Muscle of back (tissue), 11 donors: ENCODE data around the gene LMOD1. TPM values are rescaled to one million over a fixed set of nuclear protein-coding genes. Genes with fewer than 3 reads are reported as not detected.
"Not testable (repeated sequence)": the region's sequence is repeated elsewhere in the genome, so short reads cannot be mapped to it uniquely, and the experiment has no call there.

Experiments
- DNase-seq, 3 donors: peaks; one replicate each; pipeline versions ENCODE4 v3.0.0 to v3.0.0-alpha.2; 2013
- polyA plus RNA-seq, 10 donors: library from polyadenylated mRNA; unstranded; fragments of 120-200 nt; gene quantifications; one replicate each; pipeline ENCODE4 v1.2.1, GENCODE V29; 2013; ENCODE audit not compliant: insufficient read length in 10 of 10

The LMOD1 gene
- polyA plus RNA-seq, 10 donors: 12.8 to 46.5 (median 32.4) TPM

GRCh38 chr1:201954263-201955008 is 8.1 kb upstream of the LMOD1 start:
- DNase-seq: peak in 1 of 3 donors; percentile 24

DNA sequence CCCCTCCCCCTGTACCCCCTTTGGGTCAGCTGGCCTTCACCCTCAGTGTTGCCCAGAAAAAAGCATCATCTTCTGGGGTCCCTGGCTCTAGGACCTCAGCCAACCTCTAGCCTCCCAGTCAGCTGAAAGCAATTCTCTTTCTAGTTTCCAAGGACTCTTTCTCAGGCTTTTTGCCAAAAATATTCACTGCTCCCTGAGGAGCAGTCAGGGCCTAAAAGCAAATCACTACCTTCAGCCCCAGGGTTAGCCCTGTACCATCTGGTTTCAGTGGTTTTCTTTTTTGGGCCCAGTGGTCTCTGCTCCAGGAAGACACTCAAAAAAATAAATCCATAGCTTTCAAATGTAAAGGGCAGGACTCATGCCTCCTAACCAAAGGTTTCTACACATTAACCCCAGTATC is 3.1 kb upstream of the LMOD1 start:
- DNase-seq: no peak

GRCh38 chr1:201947697-201948008 is 1.3 kb upstream of the LMOD1 start:
- DNase-seq: no peak

DNA sequence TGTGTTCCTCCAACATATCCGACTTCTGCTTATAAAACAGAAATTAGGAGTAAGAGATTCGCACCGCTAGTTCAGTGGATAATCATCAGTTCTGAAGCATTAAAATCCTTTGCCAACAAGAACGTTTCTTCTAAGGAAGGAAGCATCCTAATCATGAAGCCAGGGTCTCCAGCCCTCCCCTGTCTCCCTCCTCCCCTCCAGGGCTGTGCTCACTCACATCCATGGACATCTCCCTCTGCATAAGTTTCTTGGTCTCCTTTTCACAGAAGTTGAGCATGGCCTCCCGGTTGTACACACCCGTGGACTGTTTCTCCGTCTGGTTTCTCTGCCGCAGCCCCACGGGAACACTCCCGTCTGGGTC is 505 bp downstream of the LMOD1 start:
- DNase-seq: no peak

GRCh38 chr1:201945157-201945556 is 1.2 kb downstream of the LMOD1 start:
- DNase-seq: no peak

GRCh38 chr1:201944639-201945038 is 1.7 kb downstream of the LMOD1 start:
- DNase-seq: no peak

- DNase-seq: no peak
These were observed 2.3 kb downstream of the LMOD1 start for GRCh38 chr1:201944002-201944401.

DNA sequence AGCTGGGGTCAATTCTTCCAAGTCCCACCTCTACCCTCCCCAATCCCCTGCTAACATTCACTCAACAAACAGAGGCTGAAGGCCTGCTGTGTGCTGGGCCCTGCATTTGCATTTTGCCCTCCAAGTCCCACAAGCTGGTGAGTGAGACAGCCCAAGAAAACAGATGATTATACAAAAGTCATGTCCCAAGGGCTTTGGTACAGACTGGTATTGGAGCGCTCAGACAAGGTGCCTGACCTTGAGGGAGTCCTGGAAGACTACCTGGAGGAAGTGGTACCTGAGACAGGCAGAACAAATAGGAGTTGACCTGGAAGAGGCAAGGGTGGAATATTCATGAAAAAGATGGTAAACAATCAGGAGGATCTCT is 4.2 kb downstream of the LMOD1 start:
- DNase-seq: no peak

DNA sequence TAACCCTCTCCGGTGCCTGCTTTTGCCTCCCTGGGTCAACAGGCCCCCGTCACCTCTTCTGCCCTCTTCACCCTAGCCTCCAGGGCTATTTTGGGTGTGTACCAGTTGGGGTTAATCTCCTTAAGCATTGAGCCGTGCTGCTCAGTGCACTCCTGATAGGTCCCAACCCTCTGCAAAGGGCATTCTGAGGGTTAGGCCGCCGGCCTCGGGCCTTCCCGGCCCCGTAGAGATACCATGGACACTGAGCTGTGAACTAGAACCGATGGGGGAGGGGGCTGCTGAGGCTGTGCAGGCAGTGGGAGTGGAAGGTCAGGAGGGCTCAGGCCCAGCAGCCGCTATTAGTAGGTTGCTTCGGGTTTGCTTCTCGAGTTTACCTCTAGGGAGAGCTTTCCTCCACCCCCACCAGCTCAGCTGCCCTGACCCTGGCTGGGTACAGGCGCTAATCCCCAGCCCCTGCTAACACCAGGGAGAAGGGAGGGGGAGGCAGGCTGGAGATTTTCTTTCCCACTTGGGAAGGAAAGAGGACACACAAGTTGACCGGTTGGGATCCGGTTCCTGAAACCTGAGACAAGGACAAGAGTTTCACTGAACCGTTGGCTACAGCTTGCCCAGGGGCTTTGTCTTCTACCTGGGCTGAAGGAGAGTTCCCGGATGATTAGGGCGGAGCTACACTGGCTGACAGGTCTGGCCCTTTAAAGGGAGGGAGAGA is 4.8 kb downstream of the LMOD1 start:
- DNase-seq: no peak

- not testable (repeated sequence) for DNase-seq
These were observed 6.0 kb downstream of the LMOD1 start for GRCh38 chr1:201940316-201940715.

DNA sequence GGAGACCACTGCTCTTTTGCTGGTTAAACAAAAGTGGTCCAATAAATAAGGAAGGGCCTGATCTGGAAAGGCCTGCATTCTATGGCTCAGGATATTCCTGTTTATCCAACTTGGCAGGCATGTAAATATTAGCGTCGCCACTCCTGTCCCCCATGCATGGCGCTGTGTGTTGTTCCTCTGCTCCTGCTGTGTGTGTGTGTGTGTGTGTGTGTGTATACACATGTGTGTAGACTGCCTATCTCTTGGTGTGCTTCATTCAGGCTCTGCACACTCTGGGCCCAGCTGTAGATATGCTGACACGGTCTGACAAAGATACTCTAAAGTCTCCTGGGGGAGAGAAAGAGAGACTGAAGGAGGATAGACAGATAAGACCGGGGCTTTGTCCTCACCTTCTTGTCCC is 6.8 kb downstream of the LMOD1 start:
- no peak for DNase-seq

- no peak for DNase-seq
These were observed 7.2 kb downstream of the LMOD1 start for GRCh38 chr1:201939148-201939547.

- no peak for DNase-seq
These were observed 7.8 kb downstream of the LMOD1 start for GRCh38 chr1:201938440-201939035.

DNA sequence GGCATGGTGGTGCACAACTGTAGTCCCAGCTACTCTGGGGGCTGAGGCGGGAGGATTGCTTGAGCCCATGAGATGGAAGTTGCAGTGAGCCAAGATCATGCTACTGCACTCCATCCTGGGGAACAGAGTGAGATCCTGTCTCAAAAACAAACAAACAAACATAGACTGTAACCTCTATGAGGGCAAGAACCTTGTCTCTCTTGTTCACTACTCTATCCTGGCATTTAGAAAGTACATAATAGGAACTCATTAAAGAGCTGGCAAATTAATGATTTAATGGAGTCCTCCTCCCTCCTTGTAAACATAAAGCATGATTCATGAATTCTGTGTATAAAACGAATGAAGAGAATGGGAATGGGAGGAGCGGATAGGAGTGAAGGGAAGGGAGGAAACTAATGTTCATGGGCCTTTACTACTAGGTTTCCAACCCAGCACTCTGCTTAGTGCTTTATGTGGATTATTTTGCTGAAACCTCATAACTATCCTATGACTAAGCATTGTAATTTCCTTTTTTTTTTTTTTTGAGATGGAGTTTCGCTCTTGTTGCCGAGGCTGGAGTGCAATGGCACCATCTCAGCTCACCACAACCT is 8.6 kb downstream of the LMOD1 start:
- DNase-seq: no peak

- DNase-seq: no peak
These were observed 12.4 kb downstream of the LMOD1 start for GRCh38 chr1:201933840-201934430.

DNA sequence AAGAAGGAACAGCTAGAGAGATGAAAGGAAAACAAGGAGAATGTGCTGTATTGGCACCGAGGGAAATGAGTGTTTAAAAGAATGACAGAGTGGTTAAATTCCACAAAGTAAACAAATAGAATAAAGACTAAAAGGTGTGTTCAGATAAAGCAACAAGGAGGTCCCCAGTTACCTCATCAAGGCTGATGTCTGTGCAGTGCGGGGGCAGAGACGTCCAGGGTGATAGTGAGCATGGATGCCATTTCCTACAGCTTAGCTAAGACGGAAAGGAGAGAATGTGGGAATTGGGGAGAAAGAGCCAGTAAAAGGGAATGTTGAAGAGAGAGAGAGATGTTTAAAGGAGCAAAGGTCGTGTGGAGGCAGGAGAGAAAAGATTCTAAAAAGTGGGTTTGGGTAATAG is 15.5 kb downstream of the LMOD1 start:
- no peak for DNase-seq

DNA sequence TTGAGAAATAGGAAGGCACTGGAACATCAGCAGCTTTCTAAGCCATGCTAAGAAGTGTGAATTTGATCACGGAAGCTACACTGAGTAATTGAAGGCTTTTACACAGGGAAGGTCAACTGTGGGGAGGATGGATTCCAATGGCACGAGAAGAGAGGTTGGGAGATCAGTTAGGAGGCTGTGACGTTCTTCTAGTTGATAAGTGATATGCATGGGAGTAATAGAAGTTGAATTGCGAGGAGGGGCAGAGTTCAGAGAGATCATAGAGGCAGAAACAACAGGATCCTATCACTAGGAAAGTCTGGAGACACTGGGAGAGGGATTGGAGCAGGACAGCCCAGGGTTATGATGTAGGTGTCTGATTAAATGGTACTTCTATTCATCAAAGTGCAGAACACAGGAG is 16.2 kb downstream of the LMOD1 start:
- DNase-seq: no peak

DNA sequence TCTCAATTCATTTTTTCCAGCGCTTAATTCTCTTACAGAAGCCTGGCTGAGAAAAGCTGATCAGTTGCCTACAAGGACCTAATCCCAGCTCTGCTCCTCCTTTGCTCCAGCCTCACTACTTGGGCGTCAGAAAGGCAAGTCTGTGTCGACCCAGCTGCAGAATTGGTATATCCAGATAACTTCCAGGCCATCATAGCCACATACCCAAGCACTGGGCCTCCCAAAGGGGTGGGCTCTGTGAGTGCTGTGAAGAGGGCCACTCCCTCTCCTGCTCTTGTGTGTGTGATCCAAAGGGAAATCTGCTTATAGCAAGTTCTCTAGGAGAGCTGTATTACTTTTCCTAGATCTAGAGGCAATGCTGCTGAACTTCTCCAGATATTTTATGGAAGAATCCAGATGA is 18.1 kb downstream of the LMOD1 start:
- DNase-seq: no peak

DNA sequence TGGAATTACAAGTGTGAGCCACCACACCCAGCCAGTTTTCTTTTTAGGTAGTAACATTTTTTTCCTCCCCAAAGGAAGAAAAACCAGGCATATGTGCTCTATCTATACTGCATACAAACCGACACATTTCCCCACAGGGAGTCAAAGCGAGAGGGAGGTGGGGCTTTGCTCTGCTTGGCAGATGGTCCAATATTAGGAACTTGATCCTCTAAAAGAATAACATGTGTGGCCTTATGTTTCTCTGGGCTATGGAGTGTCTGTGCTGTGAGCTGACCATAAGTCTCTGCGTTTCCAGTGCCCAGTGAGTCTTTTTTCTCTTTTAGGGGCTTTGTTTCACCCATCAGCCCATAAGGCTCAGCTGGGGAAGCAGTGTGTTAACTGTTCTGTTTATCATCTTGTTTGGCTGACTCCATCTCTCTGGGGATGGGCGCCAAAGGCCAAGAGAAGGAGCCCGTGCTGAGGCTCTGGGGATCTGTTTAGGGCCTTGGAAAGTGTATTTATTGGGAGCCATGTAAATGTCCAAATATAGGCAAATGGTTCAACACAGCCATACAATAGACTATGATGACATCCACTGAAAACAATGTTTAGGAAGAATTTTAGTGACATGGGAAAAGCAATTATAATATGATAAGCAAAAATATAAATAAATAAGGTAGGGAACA is 20.2 kb downstream of the LMOD1 start:
- peak in 1 of 3 donors; percentile 49 for DNase-seq

DNA sequence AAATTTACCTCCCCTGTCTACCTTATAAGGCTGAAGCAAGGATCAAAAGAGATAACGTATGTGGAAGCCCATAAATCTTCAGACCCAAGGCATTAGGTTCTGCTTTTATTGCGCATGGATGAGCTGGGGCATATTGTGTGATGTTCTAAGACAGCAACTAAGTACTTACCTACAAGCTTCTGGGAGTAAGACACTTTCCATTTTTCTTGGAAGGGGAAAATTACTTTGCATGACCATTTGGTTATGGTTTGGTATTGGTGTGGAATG is 21.1 kb downstream of the LMOD1 start:
- no peak for DNase-seq

GRCh38 chr1:201921952-201922558 is 24.3 kb downstream of the LMOD1 start:
- DNase-seq: no peak

GRCh38 chr1:201918343-201918742 is 28.0 kb downstream of the LMOD1 start:
- DNase-seq: no peak
